Osteoblast (primary cell): ENCODE measurements around the gene ADCY4. TPM values are rescaled to one million over a fixed set of nuclear protein-coding genes. Genes with fewer than 3 reads are reported as not detected.
A peak's percentile ranks its signal among the peaks of the same experiment; 100 is the strongest.

Source experiments
- DNase-seq: peaks from one replicate; pipeline ENCODE4 v3.0.0; 2011; ENCODE audit warnings: low spot score, mixed read lengths; ENCODE audit not compliant: insufficient read length; ENCODE audit errors: missing footprints
- H2AFZ ChIP-seq: 2 replicates; pipeline ENCODE4 v1.6.0; 2011; ENCODE audit warnings: mild to moderate bottlenecking, low read length
- H3K27ac ChIP-seq: 2 replicates; pipeline ENCODE4 v1.5.1; 2011; ENCODE audit warnings: mild to moderate bottlenecking, low read depth, low read length, moderate library complexity
- H3K27me3 ChIP-seq: 2 replicates; pipeline ENCODE4 v1.6.0; 2012; ENCODE audit warnings: mild to moderate bottlenecking, control low read depth, inconsistent platforms, low read length, moderate library complexity; ENCODE audit not compliant: insufficient read depth
- H3K36me3 ChIP-seq: 2 replicates; pipeline ENCODE4 v1.5.1; 2011; ENCODE audit warnings: mild to moderate bottlenecking, low read length, control low read depth, moderate library complexity; ENCODE audit not compliant: insufficient read depth
- H3K4me1 ChIP-seq: 2 replicates; pipeline ENCODE4 v1.5.1; 2011; ENCODE audit warnings: mild to moderate bottlenecking, low read length, control low read depth, moderate library complexity; ENCODE audit not compliant: insufficient read depth
- H3K4me2 ChIP-seq: 2 replicates; pipeline ENCODE4 v1.6.0; 2011; ENCODE audit warnings: mild to moderate bottlenecking, low read length; ENCODE audit not compliant: insufficient read depth
- H3K4me3 ChIP-seq: fragments of 200-600 bp; sonication (generic); 3 replicates; pipeline ENCODE4 v1.5.1; 2012; ENCODE audit warnings: mild to moderate bottlenecking, low read length, inconsistent platforms; ENCODE audit not compliant: insufficient read depth
- H3K79me2 ChIP-seq: 2 replicates; pipeline ENCODE4 v1.6.0; 2012; ENCODE audit warnings: mild to moderate bottlenecking, low read length, control low read depth, inconsistent platforms; ENCODE audit not compliant: insufficient read depth
- H3K9me3 ChIP-seq: 2 replicates; pipeline ENCODE4 v1.5.1; 2011; ENCODE audit warnings: low read depth, low read length, control low read depth
- H4K20me1 ChIP-seq: 2 replicates; pipeline ENCODE4 v1.6.0; 2012; ENCODE audit warnings: mild to moderate bottlenecking, low read length, control low read depth; ENCODE audit not compliant: insufficient read depth
- CTCF ChIP-seq: IDR thresholded peaks from 2 replicates; pipeline ENCODE4 v1.5.1; 2011; ENCODE audit warnings: mild to moderate bottlenecking, low read depth, low read length, moderate library complexity; ENCODE audit errors: extremely low read depth
- total RNA-seq: library from RNA; depleted of rRNA; stranded (reverse); fragments of >200 nt; gene quantifications from 2 replicates; pipeline ENCODE4 v1.2.3, GENCODE V29; 2012

ADCY4 gene
- total RNA-seq, 1 donor: 18.8 TPM

GRCh38 chr14:24317141-24317928, 17.5 kb downstream of the ADCY4 start:
- Histone ChIP-seq H3K27me3 (peaks cover 7% of the 10 kb centered on the region), H3K4me2 (no peak overlapping the region), H3K9me3 (no peaks in the 10 kb centered on the region), H4K20me1 (no peaks in the 10 kb centered on the region), H3K36me3 (peaks cover under 1% of the 10 kb centered on the region), H3K4me3 (no peak overlapping the region), H2AFZ (no peak overlapping the region), H3K4me1 (peaks cover 8% of the 10 kb centered on the region), H3K79me2 (no peaks in the 10 kb centered on the region), H3K27ac (no peak overlapping the region)
- peak; percentile 88 for DNase-seq
- no peak for TF ChIP-seq CTCF

GRCh38 chr14:24316597-24316950, 18.3 kb downstream of the ADCY4 start:
- H4K20me1 ChIP-seq: no peaks in the 10 kb centered on the region
- no peak overlapping the region for H3K27ac ChIP-seq
- no peak overlapping the region for H3K4me3 ChIP-seq
- no peak overlapping the region for H3K4me2 ChIP-seq
- no peaks in the 10 kb centered on the region for H3K9me3 ChIP-seq
- H3K36me3 ChIP-seq: no peaks in the 10 kb centered on the region
- H3K4me1 ChIP-seq: peaks cover 14% of the 10 kb centered on the region
- peaks cover 7% of the 10 kb centered on the region for H3K27me3 ChIP-seq
- no peak overlapping the region for H2AFZ ChIP-seq
- peak; percentile 73 for DNase-seq
- H3K79me2 ChIP-seq: no peaks in the 10 kb centered on the region
- no peak for TF ChIP-seq CTCF

GRCh38 chr14:24315807-24316596, 18.9 kb downstream of the ADCY4 start:
- DNase-seq: peak; percentile 88
- H3K4me3 ChIP-seq: no peak overlapping the region
- no peak overlapping the region for H3K27ac ChIP-seq
- no peak overlapping the region for H2AFZ ChIP-seq
- H3K9me3 ChIP-seq: no peaks in the 10 kb centered on the region
- no peak for TF ChIP-seq CTCF
- H3K4me2 ChIP-seq: no peak overlapping the region
- H4K20me1 ChIP-seq: no peaks in the 10 kb centered on the region
- no peaks in the 10 kb centered on the region for H3K36me3 ChIP-seq
- peaks cover 14% of the 10 kb centered on the region for H3K4me1 ChIP-seq
- no peaks in the 10 kb centered on the region for H3K79me2 ChIP-seq
- H3K27me3 ChIP-seq: peaks cover 7% of the 10 kb centered on the region

- no peak for TF ChIP-seq CTCF
- no peak overlapping the region for H3K4me2 ChIP-seq
- H3K4me3 ChIP-seq: no peak overlapping the region
- no peaks in the 10 kb centered on the region for H4K20me1 ChIP-seq
- H3K9me3 ChIP-seq: no peaks in the 10 kb centered on the region
- H3K4me1 ChIP-seq: peaks cover 20% of the 10 kb centered on the region
- H3K79me2 ChIP-seq: no peaks in the 10 kb centered on the region
- no peaks in the 10 kb centered on the region for H3K36me3 ChIP-seq
- H3K27me3 ChIP-seq: peaks cover 7% of the 10 kb centered on the region
- peak; percentile 89 for DNase-seq
- no peak overlapping the region for H2AFZ ChIP-seq
- H3K27ac ChIP-seq: no peak overlapping the region
Observed at GRCh38 chr14:24315243-24315806, 19.5 kb downstream of the ADCY4 start.
